GM10248 (cell line): ENCODE results near the gene NECAB2.

Experiments used
- CTCF ChIA-PET: fragments of 300-600 bp; sonication (Branson Sonifier 250); formaldehyde crosslinking; extraction: SDS; loops from one replicate; lab custom pipeline; 2021; ENCODE audit warnings: antibody characterized with exemption; lab: Yijun Ruan, JAX
- POLR2A ChIA-PET: fragments of 350-650 bp; sonication (Branson Sonifier 250); formaldehyde crosslinking; extraction: SDS; loops from one replicate; lab custom pipeline; 2020; ENCODE audit warnings: antibody characterized with exemption; lab: Yijun Ruan, JAX
- DNase-seq: peaks from one replicate; pipeline ENCODE4 v3.0.0; 2012; ENCODE audit errors: extremely low spot score
- TF ChIP-seq, protein P1 (sequence below): IDR thresholded peaks from 2 replicates; pipeline ENCODE4 v1.5.1; 2012; ENCODE audit warnings: mild to moderate bottlenecking, low read depth; ENCODE audit errors: extremely low read depth, missing control alignments, control extremely low read depth

NECAB2 gene

DNA sequence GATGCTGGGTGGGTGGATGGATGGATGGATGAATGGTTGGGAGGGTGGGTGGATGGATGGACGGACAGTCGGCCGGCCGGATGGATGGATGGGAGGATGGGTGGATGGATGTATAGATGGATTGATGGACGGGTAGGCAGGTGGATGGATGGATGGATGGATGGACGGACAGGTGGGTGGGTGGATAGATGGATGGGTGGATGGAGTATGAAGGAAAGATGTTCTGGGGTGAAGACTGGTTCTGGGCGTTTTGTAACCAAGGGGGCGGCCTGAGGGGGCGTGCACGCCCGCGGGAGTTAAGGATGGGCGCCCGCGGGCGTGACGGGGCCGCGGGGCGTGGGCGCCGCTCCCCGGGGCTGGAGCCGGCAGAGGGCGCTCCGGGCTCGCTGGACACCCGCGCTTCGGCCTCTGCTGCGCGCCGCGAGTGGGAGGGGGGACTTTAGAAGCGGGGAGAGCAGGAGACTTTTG lies at the start of gene NECAB2:
TSS of gene NECAB2 (plus strand) at position 407 of the 468 bp plus-strand sequence. CDS start 405 bp downstream, outside the sequence.
- DNase-seq: peak; percentile 83
- ChIA-PET CTCF (no interaction called here), POLR2A (no interaction called here)
- TF ChIP-seq, protein P1, sequence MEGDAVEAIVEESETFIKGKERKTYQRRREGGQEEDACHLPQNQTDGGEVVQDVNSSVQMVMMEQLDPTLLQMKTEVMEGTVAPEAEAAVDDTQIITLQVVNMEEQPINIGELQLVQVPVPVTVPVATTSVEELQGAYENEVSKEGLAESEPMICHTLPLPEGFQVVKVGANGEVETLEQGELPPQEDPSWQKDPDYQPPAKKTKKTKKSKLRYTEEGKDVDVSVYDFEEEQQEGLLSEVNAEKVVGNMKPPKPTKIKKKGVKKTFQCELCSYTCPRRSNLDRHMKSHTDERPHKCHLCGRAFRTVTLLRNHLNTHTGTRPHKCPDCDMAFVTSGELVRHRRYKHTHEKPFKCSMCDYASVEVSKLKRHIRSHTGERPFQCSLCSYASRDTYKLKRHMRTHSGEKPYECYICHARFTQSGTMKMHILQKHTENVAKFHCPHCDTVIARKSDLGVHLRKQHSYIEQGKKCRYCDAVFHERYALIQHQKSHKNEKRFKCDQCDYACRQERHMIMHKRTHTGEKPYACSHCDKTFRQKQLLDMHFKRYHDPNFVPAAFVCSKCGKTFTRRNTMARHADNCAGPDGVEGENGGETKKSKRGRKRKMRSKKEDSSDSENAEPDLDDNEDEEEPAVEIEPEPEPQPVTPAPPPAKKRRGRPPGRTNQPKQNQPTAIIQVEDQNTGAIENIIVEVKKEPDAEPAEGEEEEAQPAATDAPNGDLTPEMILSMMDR: peak; percentile 81

DNA sequence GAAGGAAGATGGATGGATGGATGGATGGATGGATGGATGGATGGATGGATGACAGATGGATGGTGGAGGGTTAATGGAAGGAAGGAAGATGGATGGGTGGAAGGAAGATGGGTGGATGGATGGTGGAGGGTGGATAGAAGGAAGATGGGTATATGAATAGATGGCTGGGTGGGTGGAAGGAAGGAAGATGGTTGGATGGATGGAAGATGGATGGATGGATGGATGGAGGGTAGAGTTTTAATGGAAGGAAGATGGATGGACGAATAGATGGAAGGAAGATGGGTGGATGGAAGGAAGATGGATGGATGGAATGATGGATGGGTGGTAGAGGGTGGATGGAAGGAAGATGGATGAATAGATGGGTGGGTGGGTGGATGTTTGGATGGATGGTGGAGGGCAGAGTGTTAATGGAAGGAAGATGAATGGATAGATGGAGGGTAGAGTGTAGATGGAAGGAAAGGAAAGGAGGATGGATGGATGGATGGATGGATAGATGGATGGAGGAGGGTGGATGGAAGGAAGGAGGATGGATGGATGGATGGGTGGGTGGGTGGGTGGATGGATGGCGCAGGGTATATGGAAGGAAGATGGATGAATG lies 47.1 kb upstream of the NECAB2 start:
- DNase-seq: no peak
- ChIA-PET POLR2A (no interaction called here), CTCF (no interaction called here)
- TF ChIP-seq, protein P1: no peak

DNA sequence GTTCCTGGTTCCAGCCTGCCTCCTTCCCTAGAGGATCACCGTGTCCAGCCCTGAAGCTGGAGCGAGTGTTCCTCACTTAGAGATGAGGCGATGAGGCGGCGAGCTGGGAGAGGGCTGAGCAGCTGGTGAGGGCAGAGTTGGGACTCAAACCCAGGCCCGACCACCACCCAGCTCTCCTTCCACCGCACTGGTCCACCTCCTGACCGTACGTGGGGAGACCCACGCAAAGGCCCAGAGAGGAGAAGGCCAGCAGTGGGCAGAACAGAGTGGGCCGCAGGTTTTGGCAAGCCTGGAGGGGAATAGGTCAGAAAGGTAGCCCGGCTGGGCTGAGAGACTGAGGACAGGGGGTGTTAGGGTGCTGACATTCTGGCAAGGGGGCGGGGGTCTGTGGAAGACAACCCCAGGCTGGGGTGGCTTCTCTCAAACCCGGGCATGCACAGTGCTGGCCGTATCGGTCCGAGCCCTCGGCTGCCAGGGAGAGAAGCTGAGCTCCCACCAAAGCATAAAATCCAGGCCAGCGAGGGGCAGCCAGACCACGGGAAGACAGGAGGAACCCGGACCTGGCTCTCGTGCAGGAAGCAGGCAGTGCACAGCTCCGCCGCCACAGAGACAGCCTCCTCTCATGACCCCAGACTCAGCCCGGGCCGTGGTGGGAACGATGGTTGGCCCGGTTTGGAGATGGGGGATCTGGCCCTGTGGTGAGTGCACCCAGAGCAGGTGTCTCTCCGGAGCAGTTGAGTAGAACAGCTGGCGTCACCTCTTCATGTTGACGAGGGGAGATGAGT lies 44.3 kb upstream of the NECAB2 start:
- TF ChIP-seq, protein P1: no peak
- ChIA-PET POLR2A (no interaction called here), CTCF (interaction anchor here (6.4 kb wide), 1 partner anchor 11 kb away, joined by 45 read pairs; no protein-coding TSS in a partner anchor)
- DNase-seq: no peak

GRCh38 chr16:83924686-83925085 lies 43.4 kb upstream of the NECAB2 start:
- no peak for DNase-seq
- TF ChIP-seq, protein P1: no peak
- ChIA-PET POLR2A (no interaction called here), CTCF (interaction anchor here (1.1 to 6.4 kb wide), 3 partner anchors 12 to 262 kb away, joined by 3 to 45 read pairs (median 4); partner anchors contain the start of gene TAF1C)

GRCh38 chr16:83925095-83925905 lies 42.7 kb upstream of the NECAB2 start:
- ChIA-PET POLR2A (no interaction called here), CTCF (interaction anchor here (0.8 to 6.4 kb wide), 9 partner anchors 10 to 262 kb away, joined by 3 to 45 read pairs (median 4); partner anchors contain the start of gene TAF1C)
- TF ChIP-seq, protein P1: no peak
- no peak for DNase-seq

- TF ChIP-seq, protein P1: peak; percentile 7
- no peak for DNase-seq
- CTCF ChIA-PET: interaction anchor here (0.7 to 6.4 kb wide), 14 partner anchors 9 to 261 kb away, joined by 3 to 45 read pairs (median 4); partner anchors contain the start of genes OSGIN1 and TAF1C
- POLR2A ChIA-PET: no interaction called here
These were observed 41.9 kb upstream of the NECAB2 start for GRCh38 chr16:83925957-83926725.
